Gastrocnemius medialis (tissue), 4 donors: Measurements from ENCODE around the gene RP2.

Experiments used
- CTCF ChIP-seq, 5 experiments: fragments of 450-650 bp in 3 of 5; fragments of 200-600 bp in 2 of 5; sonication (generic) in 2 of 5; IDR thresholded peaks in 4 of 5; conservative IDR thresholded peaks in 1 of 5; 1 replicate in 4 of 5; 2 replicates in 1 of 5; pipeline ENCODE4 v1.5.1; 2016 to 2019; ENCODE audit warnings: antibody characterized with exemption in 5 of 5, mild to moderate bottlenecking in 3 of 5, moderate library complexity in 3 of 5
- POLR2A ChIP-seq, 2 donors: fragments of 450-650 bp; IDR thresholded peaks; one replicate each; pipeline ENCODE4 v1.6.1; 2017; ENCODE audit warnings: antibody characterized with exemption in 2 of 2, mild to moderate bottlenecking in 2 of 2, moderate library complexity in 2 of 2

- TF ChIP-seq CTCF (IDR thresholded peaks at IDR 0.05 in 4 of 5, conservative IDR thresholded peaks at IDR 0.05 in 1 of 5) (peak in 2 of 5 experiments; percentile 19 to 26), POLR2A (IDR thresholded peaks at IDR 0.05) (peak; percentile 64 to 82)
Measured at GRCh38 chrX:46836701-46837557, at the start of gene RP2.
